ENCODE results near the gene CADPS2.
"Not testable (repeated sequence)": the region's sequence is repeated elsewhere in the genome, so short reads cannot be mapped to it uniquely, and the experiment has no call there.

The CADPS2 gene

GRCh38 chr7:122709930-122710646 is 176.2 kb downstream of the CADPS2 start:
- DNase-seq (ENCODE audit: low read depth), result no peak

- no peak for DNase-seq (ENCODE audit: low read depth)
Observed at GRCh38 chr7:122706836-122707235, 179.4 kb downstream of the CADPS2 start.

GRCh38 chr7:122702872-122703510 is 183.3 kb downstream of the CADPS2 start, which contains the start of gene RNF148:
Gene RNF148 (minus strand): TSS chr7:122702922. CDS start chr7:122702750, 172 bp downstream.
- DNase-seq (ENCODE audit: low read depth), result no peak

GRCh38 chr7:122699017-122699416 is 187.2 kb downstream of the CADPS2 start, which contains the start of gene RNF133:
Gene RNF133 (minus strand): TSS chr7:122699117. CDS start chr7:122698918, 199 bp downstream.
- no peak for DNase-seq (ENCODE audit: low read depth)

GRCh38 chr7:122695816-122696215 is 190.4 kb downstream of the CADPS2 start:
- no peak for DNase-seq (ENCODE audit: low read depth)

GRCh38 chr7:122694697-122695096 is 191.6 kb downstream of the CADPS2 start:
- DNase-seq (ENCODE audit: low read depth), result no peak

GRCh38 chr7:122692769-122693309 is 193.4 kb downstream of the CADPS2 start:
- no peak for DNase-seq (ENCODE audit: low read depth)

- no peak for DNase-seq (ENCODE audit: low read depth)
Observed at GRCh38 chr7:122691569-122692235, 194.6 kb downstream of the CADPS2 start.

- DNase-seq (ENCODE audit: low read depth), result no peak
Observed at GRCh38 chr7:122689346-122690109, 196.7 kb downstream of the CADPS2 start.

GRCh38 chr7:122688400-122688998 is 197.8 kb downstream of the CADPS2 start:
- DNase-seq (ENCODE audit: low read depth), result no peak

- no peak for DNase-seq (ENCODE audit: low read depth)
Observed at GRCh38 chr7:122686360-122686878, 199.8 kb downstream of the CADPS2 start.

GRCh38 chr7:122684504-122684903 is 201.8 kb downstream of the CADPS2 start:
- DNase-seq (ENCODE audit: low read depth), result no peak

- DNase-seq (ENCODE audit: low read depth), result no peak
Observed at GRCh38 chr7:122682815-122683550, 203.3 kb downstream of the CADPS2 start.

- DNase-seq (ENCODE audit: low read depth), result not testable (repeated sequence)
Observed at GRCh38 chr7:122681186-122681585, 205.1 kb downstream of the CADPS2 start.

GRCh38 chr7:122679813-122680212 is 206.4 kb downstream of the CADPS2 start:
- no peak for DNase-seq (ENCODE audit: low read depth)

- DNase-seq (ENCODE audit: low read depth), result not testable (repeated sequence)
Observed at GRCh38 chr7:122679269-122679709, 207.0 kb downstream of the CADPS2 start.

GRCh38 chr7:122677149-122677548 is 209.1 kb downstream of the CADPS2 start:
- no peak for DNase-seq (ENCODE audit: low read depth)

GRCh38 chr7:122676466-122676865 is 209.8 kb downstream of the CADPS2 start:
- DNase-seq (ENCODE audit: low read depth), result no peak

- no peak for DNase-seq (ENCODE audit: low read depth)
Observed at GRCh38 chr7:122675621-122676020, 210.6 kb downstream of the CADPS2 start.

GRCh38 chr7:122675011-122675410 is 211.2 kb downstream of the CADPS2 start:
- no peak for DNase-seq (ENCODE audit: low read depth)

Measured in non-pigmented ciliary epithelial cell (primary cell).